GM18499 (cell line): ENCODE data around the gene HMGB2.

Experiments
- ATAC-seq: cut with Tn5 transposase; IDR thresholded peaks from one replicate; pipeline ENCODE4 v1.9.1; 2021; ENCODE audit warnings: moderate number of reproducible peaks; ENCODE audit not compliant: insufficient read depth, unreplicated experiment

HMGB2 gene

DNA sequence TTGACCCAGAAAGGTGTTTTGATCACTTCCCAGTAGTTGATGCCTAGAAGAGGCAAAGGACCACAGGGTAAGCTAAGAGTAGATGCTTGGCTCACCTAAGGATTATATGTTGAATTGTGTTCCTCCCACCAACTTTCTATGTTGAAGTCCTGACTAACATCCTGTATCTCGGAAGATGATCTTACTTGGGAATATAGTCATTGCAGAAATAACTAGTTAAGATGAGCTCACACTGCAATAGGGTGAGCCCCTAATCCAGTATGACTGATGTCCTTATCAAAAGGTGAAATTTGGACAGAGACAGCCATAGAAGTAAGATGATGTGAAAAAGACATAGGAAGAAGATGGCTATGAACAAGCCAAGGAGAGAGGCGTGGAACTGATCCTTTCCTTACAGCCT is 3.3 kb upstream of the HMGB2 start:
- no peak for ATAC-seq

GRCh38 chr4:173334891-173335752 is 964 bp upstream of the HMGB2 start:
- ATAC-seq: peak; percentile 20

DNA sequence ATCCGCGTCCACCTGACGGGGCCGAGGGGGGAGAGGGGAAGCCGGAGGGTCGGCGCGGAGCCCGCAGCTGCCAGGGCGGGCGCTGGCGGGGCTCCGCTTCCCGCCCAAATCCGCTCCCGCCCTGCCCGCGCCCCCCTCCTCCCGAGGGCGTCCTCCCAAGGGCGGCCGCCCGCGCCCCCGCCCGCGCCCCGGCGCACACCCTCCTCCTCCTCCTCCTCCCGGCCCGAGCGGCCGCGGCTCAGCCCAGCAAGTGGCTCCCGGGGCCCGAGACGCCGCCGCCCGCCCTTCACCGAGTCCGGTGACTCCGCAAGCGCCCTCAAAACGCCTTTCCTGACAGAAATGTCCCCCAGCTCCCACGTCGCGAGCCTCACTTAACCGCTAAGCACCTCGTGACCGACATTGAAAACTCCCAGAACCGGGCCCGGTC is 487 bp downstream of the HMGB2 start:
- no peak for ATAC-seq

- no peak for ATAC-seq
These were observed 1.0 kb downstream of the HMGB2 start for GRCh38 chr4:173332963-173333657.

DNA sequence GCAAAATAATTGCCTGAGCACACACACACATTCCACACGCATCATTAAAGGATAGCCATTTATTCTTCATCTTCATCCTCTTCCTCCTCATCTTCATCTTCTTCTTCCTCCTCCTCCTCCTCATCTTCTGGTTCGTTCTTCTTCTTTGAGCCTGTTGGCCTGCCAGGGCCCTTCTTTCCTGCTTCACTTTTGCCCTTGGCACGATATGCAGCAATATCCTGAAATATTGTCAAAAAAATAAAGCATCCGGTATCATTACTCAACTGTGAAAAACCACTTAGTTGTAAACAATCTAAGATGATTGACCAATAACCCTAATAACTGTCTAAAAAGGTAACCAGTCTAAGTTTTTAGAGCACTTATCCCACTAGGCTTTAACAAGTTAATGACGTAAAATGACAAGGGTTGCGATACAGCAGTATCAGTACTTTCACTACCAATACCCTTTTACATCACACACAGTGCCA is 2.1 kb downstream of the HMGB2 start:
- no peak for ATAC-seq

DNA sequence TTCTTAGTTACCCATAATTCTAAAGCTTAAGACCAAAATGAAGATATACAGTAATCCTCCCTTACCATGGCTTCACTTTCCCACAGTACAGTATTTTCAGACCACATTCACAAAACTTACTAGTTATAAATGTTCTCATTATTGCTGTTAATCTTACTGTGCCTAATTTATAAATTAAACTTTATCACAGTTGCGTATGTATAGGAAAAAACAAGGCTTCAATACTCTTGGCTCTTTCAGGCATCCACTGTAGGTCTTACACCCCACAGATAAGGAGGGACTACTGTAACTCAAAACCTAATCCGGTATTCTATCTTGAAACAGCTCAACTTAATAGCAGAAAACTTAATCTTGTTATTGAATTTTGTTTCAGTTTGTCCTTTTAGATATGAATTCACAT is 3.6 kb downstream of the HMGB2 start:
- ATAC-seq: no peak

DNA sequence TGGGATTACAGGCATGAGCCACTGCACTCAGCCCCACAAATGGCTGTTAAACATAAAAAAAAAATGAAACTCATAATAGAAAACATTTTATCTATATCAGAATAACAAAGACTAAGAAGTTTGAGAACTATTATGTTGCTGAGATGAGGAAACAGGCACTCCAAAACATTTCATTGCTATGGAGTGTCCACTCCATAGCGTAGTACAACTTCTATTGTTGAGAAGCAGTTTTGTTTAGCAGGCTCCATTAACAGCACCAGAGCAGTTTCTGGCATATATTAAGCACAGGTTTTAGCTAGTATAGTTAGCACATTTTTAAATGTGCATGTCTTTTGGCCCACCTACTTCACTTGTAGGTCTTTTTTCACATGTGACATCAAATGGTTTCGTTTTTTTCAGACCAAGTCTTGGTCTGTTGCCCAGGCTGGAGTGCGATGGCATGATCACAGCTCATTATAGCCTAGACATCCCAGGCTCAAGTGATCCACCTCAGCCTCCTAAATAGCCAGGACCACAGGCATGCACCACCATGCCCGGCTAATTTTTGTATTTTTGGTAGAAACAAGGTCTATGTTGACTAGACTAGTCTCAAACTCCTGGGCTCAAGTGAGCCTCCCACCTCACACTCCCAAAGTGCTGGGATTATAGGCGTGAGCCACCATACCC is 5.8 kb downstream of the HMGB2 start:
- ATAC-seq: no peak

GRCh38 chr4:173325007-173325736 is 9.0 kb downstream of the HMGB2 start:
- ATAC-seq: no peak

- no peak for ATAC-seq
These were observed 14.5 kb downstream of the HMGB2 start for GRCh38 chr4:173319696-173320095.

DNA sequence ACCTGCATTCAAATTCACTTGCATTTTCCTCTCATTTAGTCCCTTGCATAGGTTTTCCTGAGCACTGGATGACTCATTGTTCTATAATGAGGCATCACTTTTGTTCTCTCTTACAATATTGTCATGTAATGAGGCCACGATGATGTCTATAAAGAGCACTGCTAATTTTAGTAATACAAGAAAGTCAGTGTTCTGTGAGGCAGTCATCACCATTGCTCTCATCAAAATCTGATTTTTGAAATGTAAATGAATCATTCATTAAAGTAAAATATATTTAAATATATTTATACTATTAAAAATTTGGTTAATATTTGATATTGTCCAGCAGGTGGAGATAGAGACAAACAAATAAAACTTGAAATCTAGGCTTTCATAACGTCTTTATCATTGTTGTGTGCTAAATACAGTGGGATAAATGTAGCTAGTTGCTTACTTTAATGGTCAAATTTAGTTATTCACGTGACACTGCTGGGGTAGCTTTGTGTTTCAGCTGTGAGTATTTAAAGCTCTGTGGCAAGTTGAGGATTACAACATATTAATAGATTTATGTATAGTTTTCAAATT is 15.4 kb downstream of the HMGB2 start:
- ATAC-seq: no peak

GRCh38 chr4:173318240-173318639 is 15.9 kb downstream of the HMGB2 start:
- ATAC-seq: no peak

DNA sequence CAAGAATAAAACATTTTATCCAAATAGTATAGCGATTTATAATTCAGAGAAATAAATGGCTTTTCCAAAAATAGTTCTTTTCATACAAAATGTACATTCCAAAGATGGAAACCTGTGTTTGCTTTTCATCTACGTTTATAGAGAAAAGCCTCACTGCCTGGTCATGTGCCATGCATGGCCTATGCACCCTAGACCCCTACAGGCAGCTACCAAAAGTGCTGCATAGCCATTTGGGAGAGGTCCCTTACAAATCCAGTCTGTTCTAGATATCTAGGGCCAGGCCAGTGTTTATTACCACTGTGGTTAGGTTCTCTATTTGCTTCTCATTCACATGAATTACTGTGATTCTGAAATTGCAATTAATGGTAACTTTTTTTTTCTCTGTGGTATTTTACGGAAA is 17.2 kb downstream of the HMGB2 start:
- ATAC-seq: no peak

DNA sequence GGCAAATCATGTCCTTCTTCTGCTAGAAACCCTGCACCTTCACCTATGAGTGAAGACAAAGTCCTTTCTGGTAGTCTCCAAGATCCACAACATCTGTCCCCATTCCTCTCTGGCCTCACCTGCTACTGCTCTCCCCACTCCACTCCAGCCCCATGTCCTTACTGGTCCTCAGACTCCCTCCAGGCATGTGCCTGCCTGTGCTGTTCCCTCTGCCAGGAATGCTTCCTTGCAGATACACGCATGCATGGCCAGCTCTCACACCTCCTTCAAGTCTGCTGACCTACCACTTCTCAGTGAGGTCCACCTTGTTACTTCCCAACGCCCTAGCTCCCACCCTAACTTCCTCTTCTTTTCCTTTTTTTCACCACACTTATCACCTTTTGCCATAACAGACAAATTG is 18.1 kb downstream of the HMGB2 start:
- ATAC-seq: no peak

DNA sequence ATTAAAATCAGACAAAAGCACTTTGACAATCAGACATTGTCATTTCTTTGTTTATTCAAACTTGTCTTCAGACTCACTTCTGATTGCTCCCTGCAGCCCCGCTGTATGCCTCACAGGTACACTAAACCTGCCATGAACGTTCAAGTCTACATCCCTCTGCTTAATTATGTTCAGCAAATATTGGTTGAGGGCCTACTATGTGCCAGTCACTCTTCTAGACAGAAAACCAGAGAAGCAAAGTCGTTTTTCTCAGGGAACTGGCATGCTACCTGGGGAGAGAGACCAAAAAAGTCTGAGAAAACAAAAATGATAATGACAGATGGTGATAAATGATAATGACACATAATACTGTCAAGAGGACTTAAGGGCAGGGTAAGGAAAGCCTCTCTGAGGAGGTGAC is 19.4 kb downstream of the HMGB2 start:
- no peak for ATAC-seq

DNA sequence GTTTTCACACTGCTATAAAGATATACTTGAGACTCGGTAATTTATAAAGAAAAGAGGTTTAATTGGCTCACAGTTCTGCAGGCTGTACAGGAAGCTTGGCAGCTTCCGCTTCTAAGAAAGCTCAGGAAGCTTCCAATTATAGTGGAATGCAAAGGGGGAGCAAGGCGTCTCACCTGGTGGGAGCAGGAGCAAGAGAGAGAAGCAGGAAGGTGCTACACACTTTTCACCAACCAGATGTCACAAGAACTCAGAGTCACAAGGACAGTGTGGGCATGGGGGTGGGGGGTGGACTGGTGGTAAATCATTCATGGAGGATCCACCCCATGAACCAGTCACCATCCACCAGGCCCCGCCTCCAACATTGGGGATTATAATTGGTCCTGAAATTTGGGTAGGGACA is 22.8 kb downstream of the HMGB2 start:
- ATAC-seq: no peak

GRCh38 chr4:173307778-173308177 is 26.4 kb downstream of the HMGB2 start:
- no peak for ATAC-seq

GRCh38 chr4:173301518-173302201 is 32.5 kb downstream of the HMGB2 start:
- no peak for ATAC-seq

DNA sequence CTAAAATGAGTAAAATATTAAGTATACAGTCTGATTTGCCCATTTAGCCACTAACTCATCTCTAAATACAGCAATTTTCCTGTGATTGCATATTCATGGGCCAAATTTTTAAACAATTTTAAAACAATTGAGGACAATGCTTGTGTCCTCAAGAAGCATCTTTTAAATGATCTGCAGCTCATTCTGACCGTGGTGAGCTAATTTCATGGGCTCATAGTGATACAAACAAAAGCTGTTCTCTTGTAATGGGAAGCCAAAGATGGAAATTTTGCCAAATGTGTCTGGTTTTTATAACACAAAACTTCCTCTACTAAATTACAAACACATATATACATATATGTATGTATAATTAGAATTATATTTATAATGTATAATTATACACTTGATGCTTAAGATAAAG is 39.7 kb downstream of the HMGB2 start:
- no peak for ATAC-seq

- ATAC-seq: no peak
These were observed 40.5 kb downstream of the HMGB2 start for GRCh38 chr4:173293663-173294062.

DNA sequence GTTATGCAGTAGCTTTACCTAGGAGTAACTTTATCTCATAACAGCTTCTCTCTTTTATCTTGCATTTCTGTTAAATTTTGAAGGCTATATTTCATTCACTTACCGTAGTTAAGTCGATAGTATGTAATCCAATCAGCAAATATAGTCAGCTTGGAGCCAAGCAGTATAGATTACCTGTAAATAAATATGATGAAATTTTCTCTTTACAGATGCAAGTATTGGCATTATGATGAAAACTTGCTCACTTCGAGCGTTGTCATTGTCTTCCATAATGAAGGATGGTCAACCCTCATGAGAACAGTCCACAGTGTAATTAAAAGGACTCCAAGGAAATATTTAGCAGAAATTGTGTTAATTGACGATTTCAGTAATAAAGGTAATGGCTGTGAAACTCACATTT is 42.3 kb downstream of the HMGB2 start:
- no peak for ATAC-seq
